ENCODE results near the gene ZNF883. TPM values are rescaled to one million over a fixed set of nuclear protein-coding genes. Genes with fewer than 3 reads are reported as not detected.

Gene ZNF883
- total RNA-seq, 2 experiments from 2014 or later = 0.30 to 0.31 TPM

DNA sequence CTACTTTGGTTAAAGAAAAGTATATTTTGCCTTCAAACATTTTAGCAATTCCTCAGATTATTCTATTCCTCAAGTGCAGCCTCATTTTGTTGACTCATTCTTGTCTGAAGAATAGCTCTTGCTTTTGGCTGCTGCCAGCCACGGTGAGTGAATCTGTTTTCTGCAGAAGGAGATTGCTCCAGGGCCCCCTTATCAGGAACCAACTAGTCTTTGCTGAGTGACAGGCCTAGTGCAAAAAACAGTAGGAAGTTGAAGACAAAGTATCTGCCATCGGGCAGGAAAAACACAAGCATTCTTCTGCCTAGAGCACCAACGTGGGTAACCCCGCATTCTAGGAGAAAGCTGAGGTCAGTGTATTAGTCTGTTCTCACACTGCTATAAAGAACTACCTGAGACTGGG lies 42.3 kb downstream of the ZNF883 start:
- no peak for ATAC-seq (ENCODE audit: poor library complexity)
- Mint-ChIP-seq H3K36me3 (ENCODE audit: low read depth) (no peaks in the 10 kb centered on the region), H3K9me3 (no peaks in the 10 kb centered on the region), H3K4me3 (no peak overlapping the region), H3K27ac (no peak overlapping the region), H3K27me3 (peaks cover 34% of the 10 kb centered on the region), H3K4me1 (ENCODE audit: low read depth) (no peaks in the 10 kb centered on the region)
- H3K4me1 ChIP-seq (ENCODE audit: insufficient read depth, low read length) = no peaks in the 10 kb centered on the region
- H3K27ac ChIP-seq (ENCODE audit: low read depth in 1 of 2, low read length in 2 of 2) = no peak overlapping the region
- TF ChIP-seq, protein P1, sequence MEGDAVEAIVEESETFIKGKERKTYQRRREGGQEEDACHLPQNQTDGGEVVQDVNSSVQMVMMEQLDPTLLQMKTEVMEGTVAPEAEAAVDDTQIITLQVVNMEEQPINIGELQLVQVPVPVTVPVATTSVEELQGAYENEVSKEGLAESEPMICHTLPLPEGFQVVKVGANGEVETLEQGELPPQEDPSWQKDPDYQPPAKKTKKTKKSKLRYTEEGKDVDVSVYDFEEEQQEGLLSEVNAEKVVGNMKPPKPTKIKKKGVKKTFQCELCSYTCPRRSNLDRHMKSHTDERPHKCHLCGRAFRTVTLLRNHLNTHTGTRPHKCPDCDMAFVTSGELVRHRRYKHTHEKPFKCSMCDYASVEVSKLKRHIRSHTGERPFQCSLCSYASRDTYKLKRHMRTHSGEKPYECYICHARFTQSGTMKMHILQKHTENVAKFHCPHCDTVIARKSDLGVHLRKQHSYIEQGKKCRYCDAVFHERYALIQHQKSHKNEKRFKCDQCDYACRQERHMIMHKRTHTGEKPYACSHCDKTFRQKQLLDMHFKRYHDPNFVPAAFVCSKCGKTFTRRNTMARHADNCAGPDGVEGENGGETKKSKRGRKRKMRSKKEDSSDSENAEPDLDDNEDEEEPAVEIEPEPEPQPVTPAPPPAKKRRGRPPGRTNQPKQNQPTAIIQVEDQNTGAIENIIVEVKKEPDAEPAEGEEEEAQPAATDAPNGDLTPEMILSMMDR (IDR thresholded peaks at IDR 0.05) = no peak
- no peak overlapping the region for H3K4me3 ChIP-seq (ENCODE audit: low read length)
- DNase-seq = no peak
- POLR2A ChIA-PET = no interaction called here
- intact Hi-C loops (cut with DNase I, micrococcal nuclease) = no loop called here
- CTCF ChIA-PET = no interaction called here
- no peaks in the 10 kb centered on the region for H3K27me3 ChIP-seq (ENCODE audit: control insufficient read depth in 1 of 2, insufficient read depth in 2 of 2, low read length in 2 of 2)
- no peaks in the 10 kb centered on the region for H3K9me3 ChIP-seq (ENCODE audit: control insufficient read depth in 1 of 2, insufficient read depth in 1 of 2, low read length in 2 of 2)
- no peaks in the 10 kb centered on the region for H3K36me3 ChIP-seq (ENCODE audit: insufficient read depth, low read length)

DNA sequence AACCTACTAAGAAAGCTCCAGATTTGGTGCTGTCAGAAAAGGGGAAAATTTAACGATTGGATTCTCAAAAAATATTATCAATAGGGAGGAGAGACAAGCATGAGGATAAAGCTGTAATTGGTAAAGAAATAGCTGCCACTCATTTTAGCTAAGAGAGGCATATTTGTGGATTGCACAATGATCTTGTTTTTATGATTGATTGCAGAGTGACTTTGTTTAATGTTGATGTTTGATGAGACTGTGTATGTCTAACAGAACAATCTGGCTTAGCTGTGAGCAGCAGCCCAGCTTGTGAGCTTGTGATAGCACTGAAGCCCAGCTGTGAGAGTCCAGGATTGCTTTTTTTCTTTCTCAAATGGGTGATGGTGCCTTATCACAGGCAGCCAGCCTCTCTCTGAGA lies 56.4 kb downstream of the ZNF883 start:
- H3K27me3 ChIP-seq (ENCODE audit: control insufficient read depth in 1 of 2, insufficient read depth in 2 of 2, low read length in 2 of 2) = peaks cover 0 to 7% of the 10 kb centered on the region in 2 experiments
- H3K36me3 ChIP-seq (ENCODE audit: insufficient read depth, low read length) = no peaks in the 10 kb centered on the region
- no peak overlapping the region for H3K27ac ChIP-seq (ENCODE audit: low read depth in 1 of 2, low read length in 2 of 2)
- Mint-ChIP-seq H3K4me3 (no peak overlapping the region), H3K4me1 (ENCODE audit: low read depth) (no peaks in the 10 kb centered on the region), H3K27ac (no peak overlapping the region), H3K9me3 (peaks cover 4% of the 10 kb centered on the region), H3K27me3 (peaks cover 28% of the 10 kb centered on the region), H3K36me3 (ENCODE audit: low read depth) (no peaks in the 10 kb centered on the region)
- TF ChIP-seq, protein P1 (IDR thresholded peaks at IDR 0.05) = no peak
- H3K4me1 ChIP-seq (ENCODE audit: insufficient read depth, low read length) = no peaks in the 10 kb centered on the region
- intact Hi-C loops (cut with DNase I, micrococcal nuclease) = no loop called here
- DNase-seq (no peak), ATAC-seq (ENCODE audit: poor library complexity) (no peak)
- no peak overlapping the region for H3K4me3 ChIP-seq (ENCODE audit: low read length)
- CTCF ChIA-PET = no interaction called here
- POLR2A ChIA-PET = no interaction called here
- H3K9me3 ChIP-seq (ENCODE audit: control insufficient read depth in 1 of 2, insufficient read depth in 1 of 2, low read length in 2 of 2) = peaks cover 0 to 10% of the 10 kb centered on the region in 2 experiments

DNA sequence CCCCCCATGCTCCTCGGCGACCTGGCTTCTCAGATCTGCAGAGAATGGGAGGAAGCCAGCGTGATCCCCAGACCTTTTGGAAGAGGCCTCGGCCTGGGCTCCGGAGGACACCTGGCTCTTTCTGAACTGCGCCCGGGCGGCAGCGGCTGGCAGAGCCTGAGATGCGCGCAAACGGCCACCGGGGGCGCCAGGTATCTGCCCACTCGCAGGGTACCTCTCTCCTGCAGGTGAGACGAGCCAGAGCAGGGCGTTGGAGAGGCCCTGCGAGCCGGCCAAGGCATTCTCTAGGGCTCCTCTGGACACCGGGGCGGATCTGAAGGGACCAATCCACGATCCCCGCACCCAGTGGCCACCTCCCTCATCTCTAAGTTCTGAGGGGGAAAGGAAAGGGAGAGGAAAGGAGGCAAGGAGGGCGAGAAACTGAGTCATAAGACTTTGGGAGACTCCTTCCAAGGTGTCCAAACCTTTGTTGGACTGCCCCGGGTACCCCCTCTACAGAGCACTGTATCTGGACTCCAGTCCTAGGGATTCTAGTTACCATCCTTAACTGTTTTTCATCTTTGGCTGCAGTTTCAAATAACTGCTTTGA lies 66.3 kb downstream of the ZNF883 start:
- Histone ChIP-seq H3K27ac (ENCODE audit: low read depth in 1 of 2, low read length in 2 of 2) (no peak overlapping the region), H3K4me1 (ENCODE audit: insufficient read depth, low read length) (no peaks in the 10 kb centered on the region), H3K9me3 (ENCODE audit: control insufficient read depth in 1 of 2, insufficient read depth in 1 of 2, low read length in 2 of 2) (peaks cover 14 to 22% of the 10 kb centered on the region in 2 experiments), H3K4me3 (ENCODE audit: low read length) (no peak overlapping the region), H3K27me3 (ENCODE audit: control insufficient read depth in 1 of 2, insufficient read depth in 2 of 2, low read length in 2 of 2) (peaks cover 0 to 6% of the 10 kb centered on the region in 2 experiments), H3K36me3 (ENCODE audit: insufficient read depth, low read length) (no peaks in the 10 kb centered on the region)
- Mint-ChIP-seq H3K27me3 (peaks cover 44% of the 10 kb centered on the region), H3K4me1 (ENCODE audit: low read depth) (no peaks in the 10 kb centered on the region), H3K4me3 (no peak overlapping the region), H3K36me3 (ENCODE audit: low read depth) (no peaks in the 10 kb centered on the region), H3K27ac (no peak overlapping the region), H3K9me3 (peaks cover 19% of the 10 kb centered on the region)
- TF ChIP-seq, protein P1 (IDR thresholded peaks at IDR 0.05) = no peak
- CTCF ChIA-PET = no interaction called here
- POLR2A ChIA-PET = no interaction called here
- ATAC-seq (ENCODE audit: poor library complexity) = no peak
- no peak for DNase-seq
- intact Hi-C loops (cut with DNase I, micrococcal nuclease) = no loop called here
